OCI-LY7 (cell line): ENCODE data around the gene TMEM26.

Source experiments
- CTCF ChIP-seq: fragments of 200-600 bp; sonication (generic); conservative IDR thresholded peaks from 2 replicates; pipeline ENCODE4 v1.5.1; 2014; ENCODE audit warnings: mild to moderate bottlenecking, antibody characterized with exemption, low read length, moderate library complexity, mixed read lengths
- EZH2phosphoT487 ChIP-seq: fragments of 200-600 bp; sonication (generic); IDR thresholded peaks from 2 replicates; pipeline ENCODE4 v1.6.1; 2018; ENCODE audit warnings: low read depth, borderline replicate concordance, mild to moderate bottlenecking, mixed run types, antibody characterized with exemption, low read length, moderate library complexity, mixed read lengths

GRCh38 chr10:61452655-61453641 lies at the start of gene TMEM26:
- TF ChIP-seq CTCF (no peak), EZH2phosphoT487 (no peak)
